K562 (cell line): ENCODE data around the gene ZSWIM1. TPM values are rescaled to one million over a fixed set of nuclear protein-coding genes. Genes with fewer than 3 reads are reported as not detected.

Source experiments
- ASH1L ChIP-seq: fragments of 450-650 bp; IDR thresholded peaks from 2 replicates; pipeline ENCODE4 v1.6.1; 2018; ENCODE audit warnings: borderline replicate concordance, mild to moderate bottlenecking, low read depth; ENCODE audit not compliant: partially characterized antibody
- CBFA2T2 ChIP-seq: fragments of 450-650 bp; conservative IDR thresholded peaks from 2 replicates; pipeline ENCODE4 v1.6.1; 2017; ENCODE audit warnings: mild to moderate bottlenecking
- CBX2 ChIP-seq: fragments of 200-600 bp; sonication (generic); IDR thresholded peaks from one replicate; pipeline ENCODE4 v1.6.1; 2012; ENCODE audit warnings: mild to moderate bottlenecking, low read length, inconsistent platforms; ENCODE audit not compliant: insufficient read depth, poor library complexity, severe bottlenecking
- E2F3 ChIP-seq: fragments of 250-450 bp; sonication (Bioruptor Pico); IDR thresholded peaks from 2 replicates; pipeline ENCODE4 v1.4.0; 2020; ENCODE audit warnings: mild to moderate bottlenecking
- ERF ChIP-seq: fragments of 450-650 bp; formaldehyde crosslinking; IDR thresholded peaks from 2 replicates; pipeline ENCODE4 v1.4.0; 2020; ENCODE audit warnings: mild to moderate bottlenecking, mixed read lengths
- HMGN3 ChIP-seq: IDR thresholded peaks from 2 replicates; pipeline ENCODE4 v1.6.1; 2011; ENCODE audit warnings: borderline replicate concordance, low read depth, mild to moderate bottlenecking, mixed read lengths, low read length; ENCODE audit not compliant: insufficient read length; ENCODE audit errors: extremely low read depth
- LEF1 ChIP-seq: fragments of 450-650 bp; IDR thresholded peaks from 2 replicates; pipeline ENCODE4 v1.6.1; 2016; ENCODE audit warnings: mild to moderate bottlenecking
- PCBP2 ChIP-seq: fragments of 200-400 bp; formaldehyde crosslinking; IDR thresholded peaks from 2 replicates; pipeline ENCODE4 v1.6.1; 2018; ENCODE audit warnings: low read length, low read depth, mild to moderate bottlenecking, moderate library complexity; ENCODE audit not compliant: poor library complexity, severe bottlenecking
- PHTF2 ChIP-seq: fragments of 250-450 bp; sonication (Bioruptor Pico); IDR thresholded peaks from 2 replicates; pipeline ENCODE4 v1.5.0; 2021; ENCODE audit warnings: mild to moderate bottlenecking
- PML ChIP-seq: IDR thresholded peaks from 2 replicates; pipeline ENCODE4 v1.6.1; 2012; ENCODE audit warnings: low read length, inconsistent platforms
- PRPF4 ChIP-seq: fragments of 200-400 bp; formaldehyde crosslinking; IDR thresholded peaks from one replicate; pipeline ENCODE4 v1.6.1; 2017; ENCODE audit warnings: low read length, low read depth, mild to moderate bottlenecking; ENCODE audit not compliant: insufficient read depth, poor library complexity, severe bottlenecking
- RHOXF2B ChIP-seq: fragments of 250-450 bp; sonication (Bioruptor Pico); conservative IDR thresholded peaks from 2 replicates; pipeline ENCODE4 v1.5.1; 2021
- SAFB2 ChIP-seq: fragments of 200-400 bp; formaldehyde crosslinking; IDR thresholded peaks from 2 replicates; pipeline ENCODE4 v1.6.1; 2018; ENCODE audit warnings: borderline replicate concordance, low read length, low read depth, moderate library complexity; ENCODE audit not compliant: severe bottlenecking
- SIX5 ChIP-seq, 2 experiments: IDR thresholded peaks; 2 replicates each; pipeline ENCODE4 v1.6.1; 2011; ENCODE audit warnings: low read length in 2 of 2, borderline replicate concordance in 1 of 2, low read depth in 1 of 2, mild to moderate bottlenecking in 1 of 2, moderate library complexity in 1 of 2; ENCODE audit not compliant: insufficient read depth in 1 of 2
- SP2 ChIP-seq: IDR thresholded peaks from 2 replicates; pipeline ENCODE4 v1.6.1; 2011; ENCODE audit warnings: mild to moderate bottlenecking, low read depth, low read length, moderate library complexity; ENCODE audit not compliant: poor library complexity, severe bottlenecking; ENCODE audit errors: extremely low read depth
- TAL1 ChIP-seq: fragments of 450-650 bp; IDR thresholded peaks from 2 replicates; pipeline ENCODE4 v1.6.1; 2016; ENCODE audit warnings: mild to moderate bottlenecking
- ZFX ChIP-seq: sonication (generic); formaldehyde crosslinking; IDR thresholded peaks from 2 replicates; pipeline ENCODE4 v1.8.0; 2022; ENCODE audit warnings: mild to moderate bottlenecking, missing genetic modification reagents, moderate library complexity
- ZNF239 ChIP-seq: fragments of 250-450 bp; sonication (Bioruptor Pico); IDR thresholded peaks from 2 replicates; pipeline ENCODE4 v1.4.0; 2020; ENCODE audit warnings: mild to moderate bottlenecking
- ZNF77 ChIP-seq: fragments of 250-450 bp; sonication (Bioruptor Pico); IDR thresholded peaks from 2 replicates; pipeline ENCODE4 v1.5.0; 2020
- ZSCAN29 ChIP-seq: fragments of 450-650 bp; IDR thresholded peaks from 2 replicates; pipeline ENCODE4 v1.6.1; 2017
- ZSCAN32 ChIP-seq: fragments of 450-650 bp; formaldehyde crosslinking; IDR thresholded peaks from 2 replicates; pipeline ENCODE4 v1.4.0; 2020; ENCODE audit warnings: mild to moderate bottlenecking, moderate library complexity
- polyA plus RNA-seq, 8 experiments: library from polyadenylated mRNA; depleted of rRNA in 4 of 8; stranded (reverse) in 5 of 8; unstranded in 3 of 8; fragments of >200 nt; fragmentation: Nextera tagmentation in 2 of 8; fragmentation: Illumina TruSeq in 1 of 8; extraction: Ambion mirVana in 2 of 8; extraction: Trizol in 1 of 8; gene quantifications; 2 replicates each; pipeline versions ENCODE4 v1.2.1 to v1.2.3, GENCODE V29; 2011 to 2014; ENCODE audit warnings: inconsistent platforms in 1 of 8, missing spikeins in 1 of 8
- total RNA-seq, 7 experiments: library from RNA; depleted of rRNA in 6 of 7; stranded (reverse); fragments of >200 nt in 6 of 7; fragmentation: Illumina TruSeq in 2 of 7; extraction: Trizol in 2 of 7; gene quantifications; 2 replicates each; pipeline versions ENCODE4 v1.2.1 to v1.2.3, GENCODE V29; 2011 to 2021; ENCODE audit warnings: low replicate concordance in 1 of 7
- TF ChIP-seq, protein P1 (sequence below): fragments of 450-650 bp; formaldehyde crosslinking; IDR thresholded peaks from 2 replicates; pipeline ENCODE4 v1.4.0; 2020; ENCODE audit warnings: mild to moderate bottlenecking, moderate library complexity
- TF ChIP-seq, protein P2 (sequence below): fragments of 250-450 bp; sonication (Bioruptor Pico); IDR thresholded peaks from 2 replicates; pipeline ENCODE4 v1.5.0; 2021; ENCODE audit warnings: mild to moderate bottlenecking, moderate library complexity

The ZSWIM1 gene
- total and polyA plus RNA-seq, 9 of the 15 experiments (the other 6 are each of a cell fraction or from before 2014, with no cell fraction given) = 2.5 to 15.6 (median 9.5) TPM

DNA sequence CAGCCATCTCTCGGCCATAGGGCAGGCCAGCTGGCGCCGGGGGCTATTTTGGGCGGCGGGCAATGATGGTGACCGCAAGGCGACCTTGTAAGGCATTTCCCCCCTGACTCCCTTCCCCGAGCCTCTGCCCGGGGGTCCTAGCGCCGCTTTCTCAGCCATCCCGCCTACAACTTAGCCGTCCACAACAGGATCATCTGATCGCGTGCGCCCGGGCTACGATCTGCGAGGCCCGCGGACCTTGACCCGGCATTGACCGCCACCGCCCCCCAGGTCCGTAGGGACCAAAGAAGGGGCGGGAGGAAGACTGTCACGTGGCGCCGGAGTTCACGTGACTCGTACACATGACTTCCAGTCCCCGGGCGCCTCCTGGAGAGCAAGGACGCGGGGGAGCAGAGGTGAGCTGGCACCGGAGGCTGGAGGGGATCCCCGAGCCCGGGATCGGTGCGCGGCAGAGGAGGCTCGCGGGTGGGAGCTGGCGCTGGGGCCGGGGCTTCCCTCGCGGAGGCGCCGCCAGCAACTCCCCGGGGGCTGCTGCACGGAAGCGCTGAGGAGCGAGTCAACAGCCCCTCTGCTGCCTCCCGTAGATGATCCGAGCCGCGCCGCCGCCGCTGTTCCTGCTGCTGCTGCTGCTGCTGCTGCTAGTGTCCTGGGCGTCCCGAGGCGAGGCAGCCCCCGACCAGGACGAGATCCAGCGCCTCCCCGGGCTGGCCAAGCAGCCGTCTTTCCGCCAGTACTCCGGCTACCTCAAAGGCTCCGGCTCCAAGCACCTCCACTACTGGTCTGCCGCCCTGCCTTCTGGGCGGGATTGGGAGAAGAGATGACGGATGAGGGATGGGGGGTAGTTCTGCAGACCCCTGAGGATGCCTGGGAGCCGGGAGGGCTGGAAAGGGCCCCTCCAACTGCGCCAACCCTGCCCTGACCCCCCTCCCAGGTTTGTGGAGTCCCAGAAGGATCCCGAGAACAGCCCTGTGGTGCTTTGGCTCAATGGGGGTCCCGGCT is 10.3 kb downstream of the ZSWIM1 start, which contains the start of the genes CTSA and NEURL2 (continued):
- TF ChIP-seq, protein P1, sequence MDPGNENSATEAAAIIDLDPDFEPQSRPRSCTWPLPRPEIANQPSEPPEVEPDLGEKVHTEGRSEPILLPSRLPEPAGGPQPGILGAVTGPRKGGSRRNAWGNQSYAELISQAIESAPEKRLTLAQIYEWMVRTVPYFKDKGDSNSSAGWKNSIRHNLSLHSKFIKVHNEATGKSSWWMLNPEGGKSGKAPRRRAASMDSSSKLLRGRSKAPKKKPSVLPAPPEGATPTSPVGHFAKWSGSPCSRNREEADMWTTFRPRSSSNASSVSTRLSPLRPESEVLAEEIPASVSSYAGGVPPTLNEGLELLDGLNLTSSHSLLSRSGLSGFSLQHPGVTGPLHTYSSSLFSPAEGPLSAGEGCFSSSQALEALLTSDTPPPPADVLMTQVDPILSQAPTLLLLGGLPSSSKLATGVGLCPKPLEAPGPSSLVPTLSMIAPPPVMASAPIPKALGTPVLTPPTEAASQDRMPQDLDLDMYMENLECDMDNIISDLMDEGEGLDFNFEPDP (CRISPR knock-in tag) = no peak
- TF ChIP-seq PML = peak; percentile 65; the same call in 1 of the 2 replicates
- TF ChIP-seq PRPF4 = no peak
- TF ChIP-seq SP2 = peak; percentile 32
- TF ChIP-seq RHOXF2B (CRISPR knock-in tag) = no peak
- no peak for TF ChIP-seq PCBP2
- no peak for TF ChIP-seq PHTF2 (CRISPR knock-in tag)
- TF ChIP-seq HMGN3 = peak; percentile 74
- no peak for TF ChIP-seq CBX2
- TF ChIP-seq ZFX = peak; percentile 45; the same call in 1 of the 2 replicates
- no peak for TF ChIP-seq SAFB2
- TF ChIP-seq TAL1 = no peak
- no peak for TF ChIP-seq ERF (CRISPR knock-in tag)
- no peak for TF ChIP-seq ZSCAN32 (CRISPR knock-in tag)
- TF ChIP-seq, protein P2, sequence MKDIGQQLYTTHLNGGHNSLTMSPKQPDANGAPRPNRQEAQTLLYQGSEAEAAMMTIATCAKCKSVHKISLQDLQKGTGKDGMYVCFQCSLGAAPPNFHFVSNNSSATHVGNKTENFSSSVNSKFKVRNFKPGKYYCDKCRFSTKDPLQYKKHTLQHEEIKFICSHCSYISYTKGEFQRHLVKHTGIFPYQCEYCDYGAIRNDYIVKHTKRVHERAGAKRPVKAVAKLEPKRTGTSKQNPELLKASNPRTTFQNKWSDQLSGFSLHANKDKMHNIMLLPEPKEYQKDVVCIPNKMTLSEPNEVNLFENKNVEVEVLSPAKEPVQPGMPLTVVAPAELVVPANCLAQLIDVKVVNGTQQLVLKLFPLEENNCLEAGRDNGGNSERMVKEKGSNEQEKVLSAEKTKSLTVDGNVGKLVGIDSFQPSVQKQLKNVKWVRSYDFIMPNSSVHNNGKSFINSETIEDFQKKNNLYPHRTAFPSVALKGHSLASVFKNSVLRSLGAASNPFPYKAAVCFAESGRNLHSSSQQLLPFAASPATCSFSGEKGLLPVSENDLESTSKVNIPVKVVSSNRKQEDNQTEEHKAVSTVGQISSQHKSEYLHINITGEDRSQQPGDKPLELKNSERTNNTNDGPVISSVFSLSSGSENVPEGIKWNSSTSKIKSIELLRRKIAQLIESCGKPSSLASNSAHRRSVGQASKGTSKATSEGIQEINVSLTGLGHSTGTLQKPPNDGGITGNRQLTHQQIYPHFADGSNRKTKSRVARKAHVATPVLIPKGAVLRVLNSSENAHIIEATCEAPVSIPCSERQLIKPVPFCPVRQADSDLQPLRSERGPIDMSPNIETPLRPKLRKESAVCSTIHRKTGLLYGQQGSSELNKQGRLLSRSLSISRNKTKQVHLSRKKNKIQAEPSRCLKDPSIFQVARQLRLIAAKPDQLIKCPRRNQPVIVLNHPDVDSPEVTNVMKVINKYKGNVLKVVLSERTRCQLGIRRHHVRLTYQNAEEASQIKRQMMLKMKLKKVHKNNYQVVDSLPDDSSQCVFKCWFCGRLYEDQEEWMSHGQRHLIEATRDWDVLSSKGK (CRISPR knock-in tag) = no peak
- TF ChIP-seq ZSCAN29 = no peak
- TF ChIP-seq ASH1L = no peak
- peak; percentile 98 for TF ChIP-seq CBFA2T2
- TF ChIP-seq E2F3 (CRISPR knock-in tag) = no peak; the same call in 1 of the 2 replicates
- no peak for TF ChIP-seq ZNF239 (CRISPR knock-in tag)
- no peak for TF ChIP-seq ZNF77 (CRISPR knock-in tag)
- TF ChIP-seq SIX5 (IDR thresholded peaks at IDR 0.05; ENCODE audit: borderline replicate concordance in 1 of 2, insufficient read depth in 1 of 2, low read depth in 1 of 2, low read length in 2 of 2) = 0 out of 4 replicates have a peak, but pooled peaks of 1 of the 2 experiments have one; percentile 19
- peak; percentile 67; the same call in 1 of the 2 replicates for TF ChIP-seq LEF1
